Osteocyte (in vitro differentiated cells): ENCODE data around the gene ANO7. TPM values are rescaled to one million over a fixed set of nuclear protein-coding genes. Genes with fewer than 3 reads are reported as not detected.

Source experiments
- DNase-seq: peaks from one replicate; pipeline ENCODE4 v3.0.0; 2021; ENCODE audit warnings: mixed read lengths; ENCODE audit not compliant: unreplicated experiment; ENCODE audit errors: extremely low spot score
- H3K27ac Mint-ChIP-seq: one replicate; pipeline ENCODE4 v1.8.0; 2021; ENCODE audit warnings: mild to moderate bottlenecking, mixed read lengths; ENCODE audit not compliant: unreplicated experiment
- H3K27me3 Mint-ChIP-seq: one replicate; pipeline ENCODE4 v1.8.0; 2021; ENCODE audit warnings: mixed read lengths; ENCODE audit not compliant: unreplicated experiment
- H3K36me3 Mint-ChIP-seq: one replicate; pipeline ENCODE4 v1.8.0; 2021; ENCODE audit warnings: mixed read lengths; ENCODE audit not compliant: unreplicated experiment
- H3K4me1 Mint-ChIP-seq: one replicate; pipeline ENCODE4 v1.8.0; 2021; ENCODE audit warnings: mixed read lengths; ENCODE audit not compliant: unreplicated experiment
- H3K4me3 Mint-ChIP-seq: one replicate; pipeline ENCODE4 v1.8.0; 2021; ENCODE audit warnings: mild to moderate bottlenecking, moderate library complexity, mixed read lengths; ENCODE audit not compliant: unreplicated experiment
- H3K9me3 Mint-ChIP-seq: one replicate; pipeline ENCODE4 v1.8.0; 2021; ENCODE audit warnings: mixed read lengths; ENCODE audit not compliant: unreplicated experiment
- total RNA-seq: library from RNA; stranded (reverse); gene quantifications from 2 replicates; pipeline ENCODE4 v1.2.1, GENCODE V29; 2021
- TF ChIP-seq, protein P1 (sequence below): fragments of 200-600 bp; sonication (generic); IDR thresholded peaks from 2 replicates; pipeline ENCODE4 v1.5.0; 2021; ENCODE audit warnings: antibody characterized with exemption, mild to moderate bottlenecking, moderate library complexity

The ANO7 gene
- total RNA-seq, 1 donor from 2014 or later = 1.3 TPM

DNA sequence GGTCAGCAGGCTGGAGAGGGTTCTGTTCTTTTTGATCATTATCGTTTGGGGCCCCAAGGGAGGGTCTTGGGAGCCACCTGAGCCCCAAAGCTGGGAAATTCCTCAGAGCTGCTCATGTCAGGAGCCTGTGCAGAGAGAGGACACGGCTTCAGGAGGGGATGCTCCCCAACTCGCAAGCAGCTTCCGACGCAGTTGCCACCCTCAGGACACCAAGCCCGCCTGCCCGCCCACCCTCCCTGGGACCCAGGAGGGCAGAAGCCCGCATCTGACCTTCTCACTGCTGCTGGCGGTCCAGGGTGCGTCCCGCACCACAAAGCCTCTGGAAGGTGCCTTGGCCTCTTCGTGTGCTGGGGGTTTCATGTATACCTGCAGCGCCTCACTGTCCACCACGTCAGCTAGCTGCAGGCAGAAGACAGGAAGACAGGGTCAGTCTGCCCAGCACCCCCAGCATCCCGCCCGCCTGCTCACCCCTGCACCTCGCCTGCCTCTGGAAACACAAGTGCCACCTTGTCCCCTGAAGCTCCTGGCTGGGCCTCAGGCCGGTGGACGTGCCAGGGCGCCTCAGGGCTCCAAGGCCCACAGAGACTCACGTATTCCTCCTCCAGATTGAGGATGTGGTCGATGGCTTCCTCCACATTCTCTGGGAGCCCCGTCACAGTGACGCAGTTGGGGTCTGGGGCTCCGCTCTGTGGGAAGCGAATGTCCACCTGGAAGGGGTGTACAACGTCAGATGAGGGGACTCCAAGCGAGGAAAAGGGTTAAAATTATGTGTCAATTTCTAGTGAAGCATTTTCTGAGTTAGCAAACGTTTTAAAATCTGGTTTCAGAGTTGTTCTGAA, 41.3 kb downstream of the ANO7 start:
- H3K36me3 Mint-ChIP-seq = peaks cover 57% of the 10 kb centered on the region
- no peaks in the 10 kb centered on the region for H3K27me3 Mint-ChIP-seq
- H3K9me3 Mint-ChIP-seq = no peaks in the 10 kb centered on the region
- no peak overlapping the region for H3K4me3 Mint-ChIP-seq
- no peak for DNase-seq
- TF ChIP-seq, protein P1, sequence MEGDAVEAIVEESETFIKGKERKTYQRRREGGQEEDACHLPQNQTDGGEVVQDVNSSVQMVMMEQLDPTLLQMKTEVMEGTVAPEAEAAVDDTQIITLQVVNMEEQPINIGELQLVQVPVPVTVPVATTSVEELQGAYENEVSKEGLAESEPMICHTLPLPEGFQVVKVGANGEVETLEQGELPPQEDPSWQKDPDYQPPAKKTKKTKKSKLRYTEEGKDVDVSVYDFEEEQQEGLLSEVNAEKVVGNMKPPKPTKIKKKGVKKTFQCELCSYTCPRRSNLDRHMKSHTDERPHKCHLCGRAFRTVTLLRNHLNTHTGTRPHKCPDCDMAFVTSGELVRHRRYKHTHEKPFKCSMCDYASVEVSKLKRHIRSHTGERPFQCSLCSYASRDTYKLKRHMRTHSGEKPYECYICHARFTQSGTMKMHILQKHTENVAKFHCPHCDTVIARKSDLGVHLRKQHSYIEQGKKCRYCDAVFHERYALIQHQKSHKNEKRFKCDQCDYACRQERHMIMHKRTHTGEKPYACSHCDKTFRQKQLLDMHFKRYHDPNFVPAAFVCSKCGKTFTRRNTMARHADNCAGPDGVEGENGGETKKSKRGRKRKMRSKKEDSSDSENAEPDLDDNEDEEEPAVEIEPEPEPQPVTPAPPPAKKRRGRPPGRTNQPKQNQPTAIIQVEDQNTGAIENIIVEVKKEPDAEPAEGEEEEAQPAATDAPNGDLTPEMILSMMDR = no peak
- H3K4me1 Mint-ChIP-seq = peaks cover 5% of the 10 kb centered on the region
- no peak overlapping the region for H3K27ac Mint-ChIP-seq

DNA sequence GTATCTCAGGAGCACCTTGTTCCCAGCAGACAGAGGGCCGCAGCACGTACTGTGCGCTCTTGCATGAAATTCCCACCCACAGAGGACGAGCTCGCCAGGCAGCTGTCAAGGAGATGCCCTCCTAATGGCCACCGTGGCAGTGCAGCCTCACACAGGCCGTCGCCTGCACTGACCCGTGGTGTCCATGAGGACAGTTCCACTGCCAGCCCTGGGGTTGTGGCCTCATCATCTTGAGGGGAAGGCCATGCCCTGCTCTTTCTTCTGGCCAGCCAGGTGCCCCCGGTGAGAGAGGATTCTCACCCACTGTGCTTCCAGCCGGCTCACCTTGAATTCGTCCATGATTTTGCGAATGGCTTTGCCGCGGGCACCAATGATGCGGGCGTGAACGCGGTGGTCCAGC, 42.0 kb downstream of the ANO7 start:
- Mint-ChIP-seq H3K4me3 (no peak overlapping the region), H3K27ac (no peak overlapping the region), H3K4me1 (peaks cover 2% of the 10 kb centered on the region), H3K27me3 (no peaks in the 10 kb centered on the region), H3K9me3 (no peaks in the 10 kb centered on the region), H3K36me3 (peaks cover 63% of the 10 kb centered on the region)
- TF ChIP-seq, protein P1 = no peak
- DNase-seq = no peak

- Mint-ChIP-seq H3K4me1 (peaks cover 2% of the 10 kb centered on the region), H3K4me3 (no peak overlapping the region), H3K36me3 (peaks cover 73% of the 10 kb centered on the region), H3K9me3 (no peaks in the 10 kb centered on the region), H3K27me3 (no peaks in the 10 kb centered on the region), H3K27ac (peak overlapping the region; percentile 44)
- DNase-seq = no peak
- TF ChIP-seq, protein P1 = no peak
These were observed 44.5 kb downstream of the ANO7 start for GRCh38 chr2:241232736-241233575.

DNA sequence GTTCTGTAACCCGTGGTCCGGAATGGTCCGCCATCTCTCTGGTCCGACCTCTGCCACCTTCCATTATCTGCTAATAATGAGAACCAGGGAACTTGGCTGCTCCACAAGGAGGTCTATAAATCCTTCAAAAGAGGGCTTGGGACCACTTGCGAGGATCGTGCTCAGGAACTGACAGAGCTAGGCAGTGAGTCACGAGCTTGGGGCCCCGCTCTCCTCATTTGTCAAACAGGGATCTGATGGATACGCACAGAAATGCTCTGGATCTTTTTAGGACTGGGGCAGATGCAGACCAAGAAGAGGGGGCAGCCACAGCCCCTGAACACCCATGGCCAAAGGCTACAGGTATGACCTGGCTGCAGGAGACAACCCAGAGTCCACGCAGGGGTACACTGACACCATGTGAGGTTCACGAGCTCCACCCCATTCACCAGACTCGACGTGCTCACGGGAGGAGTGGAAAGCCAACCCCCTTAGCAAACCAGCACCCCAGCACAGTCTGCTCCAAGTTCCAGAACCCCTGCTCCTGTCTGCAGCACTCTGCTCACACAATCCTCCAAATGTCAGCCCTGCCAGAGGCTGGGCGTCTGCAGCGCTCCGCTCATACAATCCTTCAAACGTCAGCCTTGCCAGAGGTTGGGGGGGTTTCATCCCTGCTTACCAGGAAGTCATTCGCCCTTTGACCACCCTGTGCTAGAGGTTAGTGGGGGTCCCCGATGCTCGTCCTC, 45.8 kb downstream of the ANO7 start:
- DNase-seq = no peak
- H3K4me1 Mint-ChIP-seq = peaks cover 2% of the 10 kb centered on the region
- H3K9me3 Mint-ChIP-seq = no peaks in the 10 kb centered on the region
- H3K27ac Mint-ChIP-seq = no peak overlapping the region
- TF ChIP-seq, protein P1 = no peak
- H3K36me3 Mint-ChIP-seq = peaks cover 77% of the 10 kb centered on the region
- H3K27me3 Mint-ChIP-seq = no peaks in the 10 kb centered on the region
- no peak overlapping the region for H3K4me3 Mint-ChIP-seq
